ENCODE results near the gene COL12A1. TPM values are rescaled to one million over a fixed set of nuclear protein-coding genes. Genes with fewer than 3 reads are reported as not detected.

COL12A1 gene
- total RNA-seq, 2 donors from 2014 or later: not detected

DNA sequence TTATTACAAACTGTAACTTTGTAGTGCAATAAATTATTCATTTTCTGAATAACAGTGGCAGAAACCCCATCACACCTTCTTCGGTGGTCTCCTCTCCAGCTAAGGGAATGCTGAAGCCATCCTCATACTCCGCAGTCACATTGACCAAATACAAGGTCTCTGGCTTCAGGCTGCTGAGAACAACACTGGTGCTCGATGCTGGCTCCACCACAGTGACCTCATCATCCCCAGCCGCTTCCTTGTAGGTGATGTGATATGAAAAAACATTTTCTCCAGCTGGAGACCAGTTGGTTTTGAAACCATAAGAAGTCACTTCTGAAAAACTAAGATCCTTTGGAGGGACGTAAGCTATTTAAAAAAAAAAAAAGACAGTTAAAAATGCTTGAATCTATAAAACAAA, 25.0 kb downstream of the COL12A1 start:
- no peaks in the 10 kb centered on the region for H3K4me1 Mint-ChIP-seq (ENCODE audit: low read depth in 2 of 2)
- no peak for DNase-seq (ENCODE audit: low spot score)
- H3K27me3 Mint-ChIP-seq: peaks cover 9 to 17% of the 10 kb centered on the region in 2 donors
- H3K36me3 Mint-ChIP-seq: no peaks in the 10 kb centered on the region
- H3K4me3 Mint-ChIP-seq: no peak overlapping the region
- H3K27ac Mint-ChIP-seq: no peak overlapping the region
- H3K9me3 Mint-ChIP-seq: peaks cover 2% of the 10 kb centered on the region
- no peak for ATAC-seq

DNA sequence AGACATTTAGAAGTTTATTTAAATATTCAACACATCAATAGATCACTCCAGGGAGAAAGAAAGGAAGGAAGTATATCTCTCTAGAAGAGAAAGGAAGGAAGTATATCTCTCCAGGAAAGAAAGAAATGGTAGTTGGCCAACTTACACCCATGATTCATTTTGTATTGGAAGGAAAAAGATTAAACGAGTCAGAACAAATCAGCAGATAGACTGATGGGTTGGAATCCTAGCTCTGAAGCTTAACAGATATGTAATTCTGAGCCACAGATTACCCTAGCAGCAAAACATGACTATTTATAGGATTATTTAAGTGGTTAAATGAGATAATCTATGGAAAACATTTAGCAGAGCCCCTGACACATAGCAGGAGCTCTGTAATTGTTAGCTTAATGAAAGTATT, 27.1 kb downstream of the COL12A1 start:
- no peaks in the 10 kb centered on the region for H3K4me1 Mint-ChIP-seq (ENCODE audit: low read depth in 2 of 2)
- ATAC-seq: no peak
- no peak overlapping the region for H3K27ac Mint-ChIP-seq
- no peak overlapping the region for H3K4me3 Mint-ChIP-seq
- H3K9me3 Mint-ChIP-seq: peaks cover 4% of the 10 kb centered on the region
- H3K36me3 Mint-ChIP-seq: no peaks in the 10 kb centered on the region
- H3K27me3 Mint-ChIP-seq: peaks cover 7 to 16% of the 10 kb centered on the region in 2 donors
- DNase-seq (ENCODE audit: low spot score): no peak

DNA sequence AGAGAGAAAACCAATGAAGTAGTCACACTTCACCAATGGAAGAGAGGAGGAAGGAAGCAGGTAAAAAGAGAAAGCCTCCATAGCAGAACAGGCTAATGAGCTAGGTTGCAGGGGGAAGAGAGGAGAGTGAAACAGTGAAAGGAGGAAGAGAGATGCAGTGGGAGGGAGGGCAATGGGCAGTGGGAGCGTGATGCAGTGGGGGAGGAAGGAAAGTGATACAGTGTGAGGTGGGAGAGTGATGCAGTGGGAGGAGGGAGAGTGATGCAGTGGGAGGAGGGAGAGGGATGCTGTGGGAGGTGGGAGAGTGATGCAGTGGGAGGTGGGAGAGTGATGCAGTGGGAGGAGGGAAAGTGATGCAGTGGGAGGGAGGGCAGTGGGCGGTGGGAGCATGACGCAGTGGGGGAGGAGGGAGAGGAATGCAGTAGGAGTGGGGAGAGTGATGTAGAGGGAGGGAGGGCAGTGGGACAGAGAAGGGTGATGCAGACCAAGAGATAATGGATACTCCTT, 29.7 kb downstream of the COL12A1 start:
- no peak overlapping the region for H3K4me3 Mint-ChIP-seq
- no peaks in the 10 kb centered on the region for H3K4me1 Mint-ChIP-seq (ENCODE audit: low read depth in 2 of 2)
- H3K9me3 Mint-ChIP-seq: peaks cover 4% of the 10 kb centered on the region
- H3K27me3 Mint-ChIP-seq: peaks cover 8 to 22% of the 10 kb centered on the region in 2 donors
- no peak for DNase-seq (ENCODE audit: low spot score)
- no peak overlapping the region for H3K27ac Mint-ChIP-seq
- no peaks in the 10 kb centered on the region for H3K36me3 Mint-ChIP-seq
- ATAC-seq: no peak

DNA sequence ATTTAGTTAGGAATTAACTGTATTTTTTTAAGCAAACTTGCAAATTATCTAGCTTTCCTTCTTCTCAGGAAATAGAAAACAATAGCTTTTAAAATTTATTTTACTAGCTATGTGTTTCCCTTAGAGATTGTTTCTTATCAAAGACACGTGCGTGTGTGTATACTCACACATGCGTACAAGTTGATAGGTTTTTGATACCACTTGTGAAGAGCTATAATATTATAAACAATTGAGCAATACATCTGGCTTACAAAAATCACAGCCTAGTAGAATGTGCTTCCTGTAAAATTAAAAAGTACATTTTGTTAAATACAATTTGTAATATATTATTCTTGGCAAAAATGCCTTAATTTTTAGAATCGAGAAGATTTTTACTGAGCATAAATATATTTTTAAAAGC, 33.9 kb downstream of the COL12A1 start:
- DNase-seq (ENCODE audit: low spot score): no peak
- Mint-ChIP-seq H3K36me3 (no peaks in the 10 kb centered on the region), H3K4me1 (ENCODE audit: low read depth in 2 of 2) (no peaks in the 10 kb centered on the region), H3K27ac (no peak overlapping the region), H3K4me3 (no peak overlapping the region), H3K27me3 (peaks cover 8 to 22% of the 10 kb centered on the region in 2 donors), H3K9me3 (peaks cover 4% of the 10 kb centered on the region)
- ATAC-seq: no peak

DNA sequence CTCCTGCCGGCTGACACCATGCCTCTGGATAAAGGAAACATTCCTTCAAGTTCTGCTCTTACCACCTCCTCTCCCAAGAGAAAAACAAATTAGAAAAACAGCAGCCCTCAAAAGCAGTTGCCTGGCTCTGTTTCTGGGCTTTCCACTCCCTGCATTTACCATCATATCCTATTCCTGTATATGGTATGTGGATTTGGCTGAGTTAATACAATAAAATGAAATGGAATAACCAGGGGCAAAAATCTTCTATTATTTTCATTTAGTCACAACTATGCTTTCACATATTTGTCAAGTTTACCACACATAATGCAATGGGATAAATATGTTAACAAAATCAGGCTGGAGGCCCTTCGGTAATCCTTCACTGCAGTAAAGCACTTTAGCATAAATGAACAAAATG, 34.3 kb downstream of the COL12A1 start:
- no peaks in the 10 kb centered on the region for H3K4me1 Mint-ChIP-seq (ENCODE audit: low read depth in 2 of 2)
- H3K27ac Mint-ChIP-seq: no peak overlapping the region
- no peak overlapping the region for H3K4me3 Mint-ChIP-seq

DNA sequence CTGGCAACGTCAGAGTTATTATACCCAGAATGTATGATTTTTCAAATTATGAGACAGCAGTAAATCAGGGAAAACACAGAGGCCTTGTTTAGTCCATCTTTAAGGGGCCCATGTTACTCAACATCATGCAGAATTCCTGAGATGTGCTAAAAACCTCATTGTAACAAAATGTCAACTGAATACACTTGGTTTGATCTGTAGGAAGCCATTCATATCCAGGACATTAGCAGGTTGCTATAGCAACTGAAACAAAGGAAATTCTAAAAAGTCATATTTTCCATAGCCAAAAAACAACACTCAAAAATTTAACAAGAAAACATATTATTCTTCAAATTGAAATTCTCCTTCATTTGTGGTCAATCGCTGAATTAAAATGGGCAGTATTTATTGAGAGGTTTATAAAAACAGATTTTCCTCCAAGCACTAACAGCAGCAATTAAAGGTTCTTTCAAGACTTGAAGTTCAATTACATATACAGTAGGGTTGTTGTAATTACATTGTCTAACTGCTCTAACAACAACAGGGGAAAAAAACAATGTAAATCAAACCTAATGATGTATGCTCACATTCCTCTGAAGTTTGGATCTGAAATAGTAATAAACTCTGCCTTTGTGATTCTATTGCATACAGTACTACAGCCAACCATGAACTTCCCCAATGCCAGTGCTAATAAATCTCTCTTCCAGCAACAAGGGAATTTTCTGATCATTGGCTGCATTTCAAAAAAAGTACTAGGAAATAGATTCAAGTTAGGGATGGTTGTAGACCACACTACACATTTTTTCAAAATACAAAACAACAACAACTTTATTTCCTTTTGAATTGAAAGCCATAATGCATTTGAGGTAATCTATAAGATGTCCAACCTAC, 34.9 kb downstream of the COL12A1 start:
- Mint-ChIP-seq H3K27me3 (peaks cover 5 to 17% of the 10 kb centered on the region in 2 donors), H3K36me3 (no peaks in the 10 kb centered on the region), H3K4me1 (ENCODE audit: low read depth in 2 of 2) (no peaks in the 10 kb centered on the region), H3K27ac (no peak overlapping the region), H3K9me3 (peaks cover 3% of the 10 kb centered on the region), H3K4me3 (no peak overlapping the region)
- ATAC-seq (no peak), DNase-seq (ENCODE audit: low spot score) (no peak)

More for the DNA sequence above, 34.3 kb downstream of the COL12A1 start:
- DNase-seq (ENCODE audit: low spot score) (no peak), ATAC-seq (no peak)
- H3K9me3 Mint-ChIP-seq: peaks cover 4% of the 10 kb centered on the region
- peaks cover 8 to 22% of the 10 kb centered on the region in 2 donors for H3K27me3 Mint-ChIP-seq
- H3K36me3 Mint-ChIP-seq: no peaks in the 10 kb centered on the region

DNA sequence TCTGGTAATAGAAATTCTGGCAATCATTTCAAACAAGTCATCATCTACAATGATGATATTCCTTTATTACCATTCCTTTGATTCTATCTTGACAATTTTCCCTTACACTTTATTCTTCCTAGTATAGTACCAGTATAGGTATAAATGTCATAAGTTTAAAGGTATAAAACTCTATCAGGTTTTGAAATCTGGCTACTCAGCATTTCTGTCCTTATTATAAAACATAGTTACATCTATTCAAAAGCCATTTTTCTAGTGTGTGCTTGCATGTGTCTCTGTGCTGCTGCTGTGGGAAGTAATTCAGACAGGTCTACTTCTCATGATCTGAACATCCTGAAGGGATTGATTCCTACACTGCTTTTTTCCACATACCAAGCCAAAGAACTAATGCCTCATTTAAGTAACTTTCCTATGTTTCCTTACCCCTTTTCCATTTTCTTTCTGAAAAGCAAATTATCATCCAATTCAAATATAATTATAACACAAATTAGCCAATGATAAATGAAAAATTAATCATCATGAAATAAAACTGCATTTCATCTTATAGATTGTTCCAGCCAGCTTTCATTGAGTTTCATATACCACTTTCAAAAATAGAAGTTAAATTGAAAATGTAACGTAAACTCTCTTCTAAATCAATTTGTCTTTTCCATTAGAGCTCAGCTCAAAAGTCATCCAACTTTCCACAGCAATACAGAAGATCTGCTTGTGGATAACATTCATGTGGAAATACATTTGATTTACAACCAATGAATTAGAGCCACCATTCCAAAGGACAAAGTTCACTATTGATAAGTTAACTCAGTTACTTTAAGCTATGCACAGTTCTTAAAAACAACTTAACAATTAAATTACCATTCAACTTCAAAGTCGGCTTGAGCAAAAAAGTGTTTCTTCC, 35.9 kb downstream of the COL12A1 start:
- Mint-ChIP-seq H3K36me3 (no peaks in the 10 kb centered on the region), H3K4me3 (no peak overlapping the region), H3K27me3 (peaks cover 3 to 13% of the 10 kb centered on the region in 2 donors), H3K9me3 (no peaks in the 10 kb centered on the region), H3K4me1 (ENCODE audit: low read depth in 2 of 2) (no peaks in the 10 kb centered on the region), H3K27ac (no peak overlapping the region)
- no peak for ATAC-seq
- no peak for DNase-seq (ENCODE audit: low spot score)

DNA sequence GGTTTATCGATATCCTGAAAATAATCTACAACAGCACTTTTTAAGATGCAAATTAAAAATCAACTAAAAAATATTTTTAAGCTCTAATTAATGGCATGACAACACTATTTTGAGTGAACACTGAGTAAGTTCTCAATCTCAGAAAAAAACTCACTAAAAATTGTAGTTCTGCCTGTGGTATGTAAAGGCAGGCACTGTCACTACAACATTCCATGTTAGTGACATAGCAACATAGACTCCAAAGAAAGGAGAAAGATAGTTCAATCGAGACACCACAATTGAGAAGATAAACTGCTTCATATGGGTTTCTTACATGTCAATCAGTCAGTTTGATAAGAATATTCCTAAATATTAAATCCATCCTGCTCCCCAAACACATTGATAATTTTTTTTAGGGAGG, 38.0 kb downstream of the COL12A1 start:
- Mint-ChIP-seq H3K36me3 (no peaks in the 10 kb centered on the region), H3K27me3 (peaks cover 3 to 13% of the 10 kb centered on the region in 2 donors), H3K4me1 (ENCODE audit: low read depth in 2 of 2) (no peaks in the 10 kb centered on the region), H3K4me3 (no peak overlapping the region), H3K27ac (no peak overlapping the region), H3K9me3 (no peaks in the 10 kb centered on the region)
- no peak for DNase-seq (ENCODE audit: low spot score)
- no peak for ATAC-seq

DNA sequence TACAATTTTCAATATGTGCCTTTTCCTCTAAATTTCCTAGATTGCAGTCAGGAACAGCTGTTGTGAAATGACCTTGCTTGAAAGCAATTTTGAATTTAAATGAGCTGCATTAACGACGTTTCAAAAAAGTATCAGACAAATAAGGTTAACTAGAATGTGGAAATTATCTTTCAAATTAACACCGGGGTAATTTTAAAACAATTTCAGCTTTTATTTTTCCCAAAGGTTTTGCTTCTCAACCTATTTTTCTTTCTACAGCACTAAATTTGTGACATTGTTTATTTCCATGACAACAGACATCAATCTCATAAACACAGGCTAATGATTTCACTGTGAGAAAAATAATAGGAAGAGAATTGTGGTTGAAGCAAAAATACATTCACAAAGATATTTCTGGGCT, 38.5 kb downstream of the COL12A1 start:
- Mint-ChIP-seq H3K9me3 (no peaks in the 10 kb centered on the region), H3K27ac (no peak overlapping the region), H3K36me3 (no peaks in the 10 kb centered on the region), H3K4me3 (no peak overlapping the region), H3K4me1 (ENCODE audit: low read depth in 2 of 2) (no peaks in the 10 kb centered on the region), H3K27me3 (peaks cover 3 to 13% of the 10 kb centered on the region in 2 donors)
- ATAC-seq (no peak), DNase-seq (ENCODE audit: low spot score) (no peak)

DNA sequence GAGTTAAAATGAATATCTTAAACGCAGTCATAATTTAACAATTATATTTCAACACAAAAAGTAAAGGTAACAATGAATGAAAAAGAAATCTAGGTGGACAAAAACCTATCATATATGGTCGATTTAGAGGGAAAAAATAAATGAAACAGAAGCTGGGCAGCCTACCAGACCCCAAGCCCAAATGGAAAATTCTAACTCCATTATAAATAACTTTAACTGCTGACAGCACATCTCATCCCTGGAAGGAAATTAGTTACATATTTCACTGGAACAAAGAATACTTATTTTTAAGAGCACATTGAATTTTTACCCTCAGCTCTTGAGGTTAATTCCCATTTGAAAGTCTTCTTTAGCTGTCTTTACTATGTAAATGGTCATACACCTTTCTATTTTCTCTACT, 39.1 kb downstream of the COL12A1 start:
- H3K4me3 Mint-ChIP-seq: no peak overlapping the region
- no peak overlapping the region for H3K27ac Mint-ChIP-seq
- H3K27me3 Mint-ChIP-seq: peaks cover 3 to 12% of the 10 kb centered on the region in 2 donors
- H3K9me3 Mint-ChIP-seq: no peaks in the 10 kb centered on the region
- no peak for ATAC-seq
- DNase-seq (ENCODE audit: low spot score): no peak
- no peaks in the 10 kb centered on the region for H3K36me3 Mint-ChIP-seq
- H3K4me1 Mint-ChIP-seq (ENCODE audit: low read depth in 2 of 2): no peaks in the 10 kb centered on the region

DNA sequence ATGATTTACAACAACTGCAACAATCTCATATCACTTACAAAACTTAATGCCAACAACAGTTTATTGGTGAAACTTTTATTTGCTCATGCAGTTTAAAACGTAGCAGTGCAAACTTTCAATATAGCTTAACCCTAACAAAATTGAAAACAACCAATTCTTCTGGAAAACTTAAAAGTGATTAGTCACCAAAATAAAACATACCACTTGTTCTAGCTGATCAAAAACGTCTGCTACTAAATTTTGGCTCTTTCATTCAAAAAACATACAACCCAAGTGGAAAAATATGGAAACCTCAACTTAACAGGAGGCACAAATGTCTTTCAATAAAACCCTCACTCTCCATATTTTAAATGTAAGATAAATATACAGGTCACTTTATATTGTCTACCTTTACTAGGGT, 39.6 kb downstream of the COL12A1 start:
- ATAC-seq: no peak
- H3K27me3 Mint-ChIP-seq: peaks cover 0 to 8% of the 10 kb centered on the region in 2 donors
- H3K4me3 Mint-ChIP-seq: no peak overlapping the region
- peaks cover 3% of the 10 kb centered on the region for H3K9me3 Mint-ChIP-seq
- no peaks in the 10 kb centered on the region for H3K36me3 Mint-ChIP-seq
- H3K4me1 Mint-ChIP-seq (ENCODE audit: low read depth in 2 of 2): no peaks in the 10 kb centered on the region
- DNase-seq (ENCODE audit: low spot score): no peak
- no peak overlapping the region for H3K27ac Mint-ChIP-seq

DNA sequence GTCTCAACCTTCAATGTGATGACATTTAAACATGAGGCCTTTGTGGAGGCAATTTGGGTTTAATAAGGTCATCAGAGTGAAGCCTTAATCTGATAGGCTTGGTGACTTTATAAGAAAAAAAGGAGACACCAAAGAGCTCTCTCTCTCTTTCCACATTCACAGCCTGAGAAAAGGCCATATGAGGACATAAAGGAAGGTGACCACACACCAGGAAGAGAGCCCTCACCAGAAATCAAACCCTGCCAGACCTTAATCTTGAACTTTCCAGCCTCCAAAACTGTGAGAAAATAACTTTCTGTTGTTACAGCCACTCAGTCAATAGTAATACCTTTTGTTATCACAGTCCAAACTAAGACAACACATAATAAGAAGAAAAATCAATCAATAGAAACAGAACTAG, 47.7 kb downstream of the COL12A1 start:
- Mint-ChIP-seq H3K27ac (no peak overlapping the region), H3K27me3 (peaks cover 0 to 8% of the 10 kb centered on the region in 2 donors), H3K4me1 (ENCODE audit: low read depth in 2 of 2) (no peaks in the 10 kb centered on the region), H3K9me3 (peaks cover 3% of the 10 kb centered on the region), H3K4me3 (no peak overlapping the region), H3K36me3 (no peaks in the 10 kb centered on the region)
- ATAC-seq (no peak), DNase-seq (ENCODE audit: low spot score) (no peak)

DNA sequence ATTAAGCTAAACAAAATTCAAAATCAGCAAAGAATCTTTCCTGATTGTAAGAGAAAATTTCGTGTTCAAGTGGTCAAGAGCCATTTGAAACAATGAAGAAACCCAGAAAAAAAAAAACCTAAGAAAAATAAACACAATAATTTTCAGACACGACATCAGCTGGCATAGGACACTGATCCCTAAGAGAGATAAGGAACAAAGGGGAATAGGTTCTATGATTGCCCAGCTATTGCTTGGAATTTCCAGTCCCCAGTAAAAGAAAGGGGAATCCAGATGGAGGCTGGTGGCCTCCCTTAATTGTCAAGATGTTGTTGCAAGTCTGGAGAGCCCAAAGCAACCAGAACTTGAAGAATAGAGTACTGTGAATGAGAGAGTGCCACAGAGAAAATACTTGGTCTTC, 48.5 kb downstream of the COL12A1 start:
- ATAC-seq (no peak), DNase-seq (ENCODE audit: low spot score) (no peak)
- Mint-ChIP-seq H3K4me1 (ENCODE audit: low read depth in 2 of 2) (no peaks in the 10 kb centered on the region), H3K9me3 (peaks cover 3% of the 10 kb centered on the region), H3K36me3 (no peaks in the 10 kb centered on the region), H3K4me3 (no peak overlapping the region), H3K27ac (no peak overlapping the region), H3K27me3 (peaks cover 0 to 8% of the 10 kb centered on the region in 2 donors)
